Adrenal gland (tissue), 5 donors: Measurements from ENCODE around the gene TMEM151B.

Source experiments
- POLR2A ChIP-seq, 2 donors: fragments of 450-650 bp; IDR thresholded peaks; one replicate each; pipeline ENCODE4 v1.6.1; 2017; ENCODE audit warnings: antibody characterized with exemption in 2 of 2, mild to moderate bottlenecking in 2 of 2, moderate library complexity in 1 of 2
- TF ChIP-seq, protein P1 (sequence below), 6 experiments: fragments of 450-650 bp in 4 of 6; fragments of 200-600 bp in 2 of 6; sonication (generic) in 1 of 6; IDR thresholded peaks; 1 replicate in 5 of 6; 2 replicates in 1 of 6; pipeline versions ENCODE4 v1.5.1 to v1.8.0; 2016 to 2021; ENCODE audit warnings: antibody characterized with exemption in 6 of 6, mild to moderate bottlenecking in 2 of 6, moderate library complexity in 1 of 6
- donor health status: DM: no; HTN: no; CAD: no.

DNA sequence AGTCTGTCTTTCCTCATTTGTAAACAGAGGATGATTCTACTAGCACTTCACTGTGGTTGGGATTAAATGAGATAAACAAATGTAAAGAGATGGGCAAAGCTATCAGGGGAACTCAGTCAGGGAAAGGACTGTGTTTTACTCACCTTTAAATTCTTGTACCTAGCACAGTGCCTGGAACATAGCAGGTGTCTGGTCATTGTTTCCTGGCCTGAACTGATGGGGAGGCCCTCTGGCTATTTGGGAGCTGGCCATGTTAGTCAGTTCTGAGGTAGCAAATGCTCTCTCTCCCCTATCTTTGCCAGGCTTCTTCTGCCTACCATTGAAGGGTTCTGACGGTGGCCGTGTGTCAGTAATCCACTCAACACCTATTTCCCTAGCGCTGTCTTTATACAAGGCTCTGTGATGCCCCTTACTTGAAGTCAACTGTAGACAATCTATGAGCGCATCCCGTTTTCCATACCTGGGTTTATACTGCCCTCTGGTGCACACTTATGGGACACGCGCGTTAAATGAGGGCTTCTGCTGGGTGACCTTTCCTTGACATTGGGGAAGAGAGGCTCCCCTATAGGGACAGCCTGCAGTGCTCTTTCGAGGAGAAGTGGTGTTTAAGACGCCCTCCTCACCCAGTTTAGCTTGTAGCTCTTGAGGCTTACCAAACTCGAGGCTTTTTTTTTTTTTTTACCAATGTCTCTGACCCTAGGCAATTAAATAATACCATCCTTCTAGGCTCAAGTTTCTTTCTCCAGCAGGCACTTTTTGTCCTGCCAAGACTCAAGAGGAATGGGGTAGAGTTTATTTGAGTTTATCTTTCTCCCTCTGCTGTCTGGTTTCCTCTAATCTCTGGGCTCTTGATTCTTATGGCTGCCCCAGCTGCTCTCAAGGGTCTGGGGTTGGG, 68.2 kb downstream of the TMEM151B start:
- TF ChIP-seq POLR2A (IDR thresholded peaks at IDR 0.05) = no peak
- TF ChIP-seq, protein P1, sequence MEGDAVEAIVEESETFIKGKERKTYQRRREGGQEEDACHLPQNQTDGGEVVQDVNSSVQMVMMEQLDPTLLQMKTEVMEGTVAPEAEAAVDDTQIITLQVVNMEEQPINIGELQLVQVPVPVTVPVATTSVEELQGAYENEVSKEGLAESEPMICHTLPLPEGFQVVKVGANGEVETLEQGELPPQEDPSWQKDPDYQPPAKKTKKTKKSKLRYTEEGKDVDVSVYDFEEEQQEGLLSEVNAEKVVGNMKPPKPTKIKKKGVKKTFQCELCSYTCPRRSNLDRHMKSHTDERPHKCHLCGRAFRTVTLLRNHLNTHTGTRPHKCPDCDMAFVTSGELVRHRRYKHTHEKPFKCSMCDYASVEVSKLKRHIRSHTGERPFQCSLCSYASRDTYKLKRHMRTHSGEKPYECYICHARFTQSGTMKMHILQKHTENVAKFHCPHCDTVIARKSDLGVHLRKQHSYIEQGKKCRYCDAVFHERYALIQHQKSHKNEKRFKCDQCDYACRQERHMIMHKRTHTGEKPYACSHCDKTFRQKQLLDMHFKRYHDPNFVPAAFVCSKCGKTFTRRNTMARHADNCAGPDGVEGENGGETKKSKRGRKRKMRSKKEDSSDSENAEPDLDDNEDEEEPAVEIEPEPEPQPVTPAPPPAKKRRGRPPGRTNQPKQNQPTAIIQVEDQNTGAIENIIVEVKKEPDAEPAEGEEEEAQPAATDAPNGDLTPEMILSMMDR (IDR thresholded peaks at IDR 0.05) = peak; percentile 58 to 87 (median 79)
